Panc1 (cell line): ENCODE results near the gene NCKAP5. TPM values are rescaled to one million over a fixed set of nuclear protein-coding genes. Genes with fewer than 3 reads are reported as not detected.

ENCODE experiments used
- ATAC-seq: fragments of 200-7000 bp; cut with Tn5 transposase; 2 replicates; pipeline ENCODE4 v1.9.1; 2020; ENCODE audit warnings: mild to moderate bottlenecking, moderate library complexity
- BruUV-seq: library from RNA; stranded (reverse); fragments of 400-500 nt; replicated peaks from 2 replicates; lab custom pipeline; 2021; lab: Mats Ljungman, UMichigan
- CTCF ChIA-PET: fragments of 300-600 bp; sonication (Branson Sonifier 250); formaldehyde crosslinking; loops from one replicate; lab custom pipeline; 2022; ENCODE audit warnings: antibody characterized with exemption; lab: Charles Lee
- POLR2A ChIA-PET: fragments of 300-600 bp; sonication (Branson Sonifier 250); formaldehyde crosslinking; loops from one replicate; lab custom pipeline; 2022; ENCODE audit warnings: antibody characterized with exemption; lab: Charles Lee
- DNase-seq: peaks from one replicate; pipeline ENCODE4 v3.0.0-alpha.2; 2010; ENCODE audit warnings: low read depth, low spot score
- H3K27ac ChIP-seq: 2 replicates; pipeline ENCODE4 v1.5.1; 2011; ENCODE audit warnings: mild to moderate bottlenecking, low read length, inconsistent platforms
- H3K27me3 ChIP-seq: fragments of 200-500 bp; sonication (Bioruptor generic); 2 replicates; pipeline ENCODE4 v1.6.0; 2014; ENCODE audit warnings: low read length, inconsistent platforms; ENCODE audit not compliant: control insufficient read depth, insufficient read depth
- H3K36me3 ChIP-seq: fragments of 200-500 bp; sonication (Bioruptor generic); 2 replicates; pipeline ENCODE4 v1.5.1; 2014; ENCODE audit warnings: inconsistent platforms, mild to moderate bottlenecking, low read length, moderate library complexity; ENCODE audit not compliant: control insufficient read depth, insufficient read depth
- H3K4me1 ChIP-seq: 2 replicates; pipeline ENCODE4 v1.5.1; 2011; ENCODE audit warnings: inconsistent platforms, mild to moderate bottlenecking, low read length, moderate library complexity; ENCODE audit not compliant: control insufficient read depth, insufficient read depth
- H3K4me3 ChIP-seq, 2 experiments: 2 replicates each; pipeline ENCODE4 v1.5.1; 2011 to 2012; ENCODE audit warnings: low read depth in 2 of 2, low read length in 2 of 2, mild to moderate bottlenecking in 2 of 2, inconsistent platforms in 1 of 2, moderate library complexity in 1 of 2
- H3K9me3 ChIP-seq: fragments of 200-500 bp; sonication (Bioruptor generic); 2 replicates; pipeline ENCODE4 v1.5.1; 2014; ENCODE audit warnings: low read depth, mild to moderate bottlenecking, inconsistent platforms, low read length, moderate library complexity; ENCODE audit not compliant: control insufficient read depth, insufficient read depth
- POLR2AphosphoS5 ChIP-seq: IDR thresholded peaks from 2 replicates; pipeline ENCODE4 v1.6.1; 2012; ENCODE audit warnings: mild to moderate bottlenecking, low read depth, low read length, moderate library complexity
- SIN3A ChIP-seq: IDR thresholded peaks from 2 replicates; pipeline ENCODE4 v1.6.1; 2012; ENCODE audit warnings: low read depth, mild to moderate bottlenecking, low read length, moderate library complexity, borderline replicate concordance; ENCODE audit not compliant: insufficient read depth
- TCF7L2 ChIP-seq: IDR thresholded peaks from 2 replicates; pipeline ENCODE4 v1.6.1; 2011; ENCODE audit warnings: mild to moderate bottlenecking, low read depth, low read length, inconsistent platforms
- in situ Hi-C: cut with HindIII; loops from 2 replicates; pipeline ENCODE4 v1.10.0; 2016; ENCODE audit warnings: low sequenced_read_pairs, low pct_unique_long_range_greater_than_20kb
- intact Hi-C: fragments of 100-400 bp; cut with micrococcal nuclease; formaldehyde crosslinking; loops from one replicate; pipeline ENCODE4 v1.10.0; 2022; ENCODE audit not compliant: unreplicated experiment
- total RNA-seq: library from RNA; stranded (reverse); gene quantifications from one replicate; pipeline ENCODE4 v1.2.1, GENCODE V29; 2021; ENCODE audit not compliant: unreplicated experiment
- TF ChIP-seq, protein P1 (sequence below), 2 experiments: IDR thresholded peaks; 2 replicates each; pipeline ENCODE4 v1.6.1; 2011 to 2012; ENCODE audit warnings: low read depth in 2 of 2, control low read depth in 1 of 2, low read length in 1 of 2, mild to moderate bottlenecking in 1 of 2, moderate library complexity in 1 of 2; ENCODE audit not compliant: insufficient read depth in 1 of 2
- TF ChIP-seq, protein P2 (sequence below): fragments of 450-650 bp; IDR thresholded peaks from 2 replicates; pipeline ENCODE4 v1.5.1; 2017; ENCODE audit warnings: mild to moderate bottlenecking

Gene NCKAP5
- total RNA-seq, 1 experiment from 2014 or later, result 0.10 TPM

DNA sequence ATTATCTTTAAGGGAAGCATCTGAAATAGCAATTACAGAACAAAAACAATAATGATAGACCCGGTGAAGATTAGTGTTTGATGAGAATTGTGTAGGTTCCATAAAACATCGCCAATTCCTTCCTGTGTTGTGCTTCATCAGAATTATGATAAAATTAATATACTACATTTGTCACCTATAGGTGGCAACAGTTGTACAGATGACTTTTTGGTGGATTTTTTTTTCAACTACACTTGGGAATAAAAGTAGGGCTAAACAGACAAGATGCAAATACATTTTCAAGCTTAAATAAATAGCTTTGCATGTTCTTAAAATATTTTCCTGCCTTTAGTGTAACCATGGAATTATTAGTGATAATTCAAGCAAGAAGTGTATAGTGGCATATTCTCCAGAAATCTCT is 891.3 kb downstream of the NCKAP5 start:
- no peak for ATAC-seq
- Histone ChIP-seq H3K27ac (no peak overlapping the region), H3K36me3 (no peaks in the 10 kb centered on the region), H3K4me1 (no peaks in the 10 kb centered on the region), H3K9me3 (no peaks in the 10 kb centered on the region), H3K27me3 (peaks cover 54% of the 10 kb centered on the region), H3K4me3 (no peak overlapping the region)
- TF ChIP-seq, protein P1, sequence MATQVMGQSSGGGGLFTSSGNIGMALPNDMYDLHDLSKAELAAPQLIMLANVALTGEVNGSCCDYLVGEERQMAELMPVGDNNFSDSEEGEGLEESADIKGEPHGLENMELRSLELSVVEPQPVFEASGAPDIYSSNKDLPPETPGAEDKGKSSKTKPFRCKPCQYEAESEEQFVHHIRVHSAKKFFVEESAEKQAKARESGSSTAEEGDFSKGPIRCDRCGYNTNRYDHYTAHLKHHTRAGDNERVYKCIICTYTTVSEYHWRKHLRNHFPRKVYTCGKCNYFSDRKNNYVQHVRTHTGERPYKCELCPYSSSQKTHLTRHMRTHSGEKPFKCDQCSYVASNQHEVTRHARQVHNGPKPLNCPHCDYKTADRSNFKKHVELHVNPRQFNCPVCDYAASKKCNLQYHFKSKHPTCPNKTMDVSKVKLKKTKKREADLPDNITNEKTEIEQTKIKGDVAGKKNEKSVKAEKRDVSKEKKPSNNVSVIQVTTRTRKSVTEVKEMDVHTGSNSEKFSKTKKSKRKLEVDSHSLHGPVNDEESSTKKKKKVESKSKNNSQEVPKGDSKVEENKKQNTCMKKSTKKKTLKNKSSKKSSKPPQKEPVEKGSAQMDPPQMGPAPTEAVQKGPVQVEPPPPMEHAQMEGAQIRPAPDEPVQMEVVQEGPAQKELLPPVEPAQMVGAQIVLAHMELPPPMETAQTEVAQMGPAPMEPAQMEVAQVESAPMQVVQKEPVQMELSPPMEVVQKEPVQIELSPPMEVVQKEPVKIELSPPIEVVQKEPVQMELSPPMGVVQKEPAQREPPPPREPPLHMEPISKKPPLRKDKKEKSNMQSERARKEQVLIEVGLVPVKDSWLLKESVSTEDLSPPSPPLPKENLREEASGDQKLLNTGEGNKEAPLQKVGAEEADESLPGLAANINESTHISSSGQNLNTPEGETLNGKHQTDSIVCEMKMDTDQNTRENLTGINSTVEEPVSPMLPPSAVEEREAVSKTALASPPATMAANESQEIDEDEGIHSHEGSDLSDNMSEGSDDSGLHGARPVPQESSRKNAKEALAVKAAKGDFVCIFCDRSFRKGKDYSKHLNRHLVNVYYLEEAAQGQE (IDR thresholded peaks at IDR 0.05; ENCODE audit: insufficient read depth in 1 of 2, low read depth in 2 of 2, low read length in 1 of 2), result no peak
- TF ChIP-seq, protein P2, sequence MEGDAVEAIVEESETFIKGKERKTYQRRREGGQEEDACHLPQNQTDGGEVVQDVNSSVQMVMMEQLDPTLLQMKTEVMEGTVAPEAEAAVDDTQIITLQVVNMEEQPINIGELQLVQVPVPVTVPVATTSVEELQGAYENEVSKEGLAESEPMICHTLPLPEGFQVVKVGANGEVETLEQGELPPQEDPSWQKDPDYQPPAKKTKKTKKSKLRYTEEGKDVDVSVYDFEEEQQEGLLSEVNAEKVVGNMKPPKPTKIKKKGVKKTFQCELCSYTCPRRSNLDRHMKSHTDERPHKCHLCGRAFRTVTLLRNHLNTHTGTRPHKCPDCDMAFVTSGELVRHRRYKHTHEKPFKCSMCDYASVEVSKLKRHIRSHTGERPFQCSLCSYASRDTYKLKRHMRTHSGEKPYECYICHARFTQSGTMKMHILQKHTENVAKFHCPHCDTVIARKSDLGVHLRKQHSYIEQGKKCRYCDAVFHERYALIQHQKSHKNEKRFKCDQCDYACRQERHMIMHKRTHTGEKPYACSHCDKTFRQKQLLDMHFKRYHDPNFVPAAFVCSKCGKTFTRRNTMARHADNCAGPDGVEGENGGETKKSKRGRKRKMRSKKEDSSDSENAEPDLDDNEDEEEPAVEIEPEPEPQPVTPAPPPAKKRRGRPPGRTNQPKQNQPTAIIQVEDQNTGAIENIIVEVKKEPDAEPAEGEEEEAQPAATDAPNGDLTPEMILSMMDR, result peak; percentile 40; the same call in 1 of the 2 replicates
- no peak for DNase-seq
- intact Hi-C loops (no loop called here), in situ Hi-C loops (no loop called here)
- ChIA-PET CTCF (interaction anchor here (0.7 kb wide), 1 partner anchor 266 kb away, joined by 3 read pairs; no protein-coding TSS in a partner anchor), POLR2A (no interaction called here)
- BruUV-seq, result no TSS peak

DNA sequence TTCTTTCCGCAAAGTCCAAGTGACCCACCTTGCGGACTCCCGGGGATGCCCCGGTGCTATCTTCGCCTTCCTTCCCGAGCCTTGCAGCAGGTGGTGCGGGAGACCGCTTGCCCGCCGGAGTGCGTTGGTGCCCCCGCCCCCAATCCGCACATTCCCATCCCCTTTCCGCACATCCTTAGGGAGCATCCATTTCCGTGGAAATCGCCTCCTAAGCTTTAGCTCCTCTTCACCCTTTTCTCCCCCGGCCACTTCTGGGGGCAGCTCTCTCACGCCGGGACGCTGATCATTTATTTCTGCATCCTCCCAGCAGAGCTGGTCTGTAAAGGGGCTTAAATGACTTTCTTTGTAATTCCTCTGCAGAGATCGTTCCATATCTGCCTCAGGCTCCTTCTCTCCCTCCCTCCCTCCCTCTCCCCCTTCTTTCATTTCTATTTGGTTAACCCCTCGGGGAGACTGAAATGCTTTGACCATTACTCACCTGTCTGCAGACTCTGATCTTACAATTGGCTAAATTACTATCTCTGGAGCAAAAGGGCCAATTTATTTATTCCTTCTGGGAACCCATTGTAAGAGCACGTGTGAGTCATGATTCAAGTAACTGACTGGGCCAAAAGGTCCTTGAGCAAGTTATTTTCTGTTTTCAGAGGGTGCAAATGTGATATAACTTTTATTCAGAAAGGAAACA is 897.0 kb downstream of the NCKAP5 start:
- ATAC-seq, result peak; percentile 6; the same call in 1 of the 2 replicates
- no peak for TF ChIP-seq POLR2AphosphoS5
- TF ChIP-seq, protein P1 (IDR thresholded peaks at IDR 0.05; ENCODE audit: insufficient read depth in 1 of 2, low read depth in 2 of 2, low read length in 1 of 2), result no peak
- TF ChIP-seq TCF7L2, result no peak
- TF ChIP-seq, protein P2, result no peak
- TF ChIP-seq SIN3A, result no peak
- no TSS peak for BruUV-seq
- intact Hi-C loops (loop anchor here (5.0 kb wide), 1 partner anchor 501 kb away; no protein-coding TSS in a partner anchor), in situ Hi-C loops (no loop called here)
- Histone ChIP-seq H3K36me3 (no peaks in the 10 kb centered on the region), H3K4me3 (peak overlapping the region; percentile 32 to 48; a peak in 3 of 4 replicates), H3K9me3 (no peaks in the 10 kb centered on the region), H3K4me1 (peaks cover 6% of the 10 kb centered on the region), H3K27ac (no peak overlapping the region), H3K27me3 (peaks cover 49% of the 10 kb centered on the region)
- POLR2A ChIA-PET, result no interaction called here
- DNase-seq, result no peak
- CTCF ChIA-PET, result no interaction called here
